HEK293 (cell line): ENCODE results near the gene OVOL3.

Source experiments
- GLIS2 ChIP-seq: fragments of 450-650 bp; formaldehyde crosslinking; IDR thresholded peaks from 2 replicates; pipeline ENCODE4 v1.5.1; 2016; ENCODE audit warnings: missing biosample characterization, missing genetic modification characterization
- IKZF3 ChIP-seq: fragments of 450-650 bp; IDR thresholded peaks from 2 replicates; pipeline ENCODE4 v1.5.0; 2018; ENCODE audit warnings: missing biosample characterization, mild to moderate bottlenecking, missing genetic modification characterization, moderate library complexity
- PRDM1 ChIP-seq: fragments of 450-650 bp; formaldehyde crosslinking; IDR thresholded peaks from 2 replicates; pipeline ENCODE4; 2016; ENCODE audit warnings: missing biosample characterization, missing genetic modification characterization
- REPIN1 ChIP-seq: fragments of 450-650 bp; formaldehyde crosslinking; IDR thresholded peaks from 2 replicates; pipeline ENCODE4 v1.5.1; 2017; ENCODE audit warnings: missing biosample characterization, missing genetic modification characterization, low read depth
- SETDB1 ChIP-seq: IDR thresholded peaks from one replicate; pipeline ENCODE4 v1.6.1; 2017; ENCODE audit warnings: mild to moderate bottlenecking, low read length, moderate library complexity, mixed read lengths; ENCODE audit not compliant: insufficient read length
- YY2 ChIP-seq: fragments of 450-650 bp; formaldehyde crosslinking; IDR thresholded peaks from 2 replicates; pipeline ENCODE4 v1.5.1; 2016; ENCODE audit warnings: missing biosample characterization, missing genetic modification characterization
- ZBTB17 ChIP-seq: fragments of 450-650 bp; formaldehyde crosslinking; IDR thresholded peaks from 2 replicates; pipeline ENCODE4 v1.5.1; 2016; ENCODE audit warnings: missing biosample characterization, missing genetic modification characterization
- ZFP3 ChIP-seq: fragments of 450-650 bp; formaldehyde crosslinking; IDR thresholded peaks from 2 replicates; pipeline ENCODE4 v1.5.1; 2016; ENCODE audit warnings: low read depth, missing biosample characterization, missing genetic modification characterization
- ZNF10 ChIP-seq: fragments of 450-650 bp; formaldehyde crosslinking; IDR thresholded peaks from 2 replicates; pipeline ENCODE4 v1.5.1; 2017; ENCODE audit warnings: missing biosample characterization, missing genetic modification characterization
- ZNF112 ChIP-seq: fragments of 450-650 bp; formaldehyde crosslinking; IDR thresholded peaks from 2 replicates; pipeline ENCODE4 v1.5.0; 2017; ENCODE audit warnings: missing biosample characterization, missing genetic modification characterization
- ZNF214 ChIP-seq: fragments of 450-650 bp; formaldehyde crosslinking; IDR thresholded peaks from 2 replicates; pipeline ENCODE4 v1.5.1; 2017; ENCODE audit warnings: missing biosample characterization, mild to moderate bottlenecking, missing genetic modification characterization, borderline replicate concordance
- ZNF292 ChIP-seq: fragments of 450-650 bp; formaldehyde crosslinking; IDR thresholded peaks from 2 replicates; pipeline ENCODE4 v1.5.1; 2016; ENCODE audit warnings: low read depth, missing biosample characterization, missing genetic modification characterization, borderline replicate concordance
- ZNF324 ChIP-seq: fragments of 450-650 bp; formaldehyde crosslinking; IDR thresholded peaks from 2 replicates; pipeline ENCODE4 v1.5.1; 2016; ENCODE audit warnings: missing biosample characterization, missing genetic modification characterization
- ZNF350 ChIP-seq: fragments of 450-650 bp; formaldehyde crosslinking; IDR thresholded peaks from 2 replicates; pipeline ENCODE4 v1.5.0; 2017; ENCODE audit warnings: missing biosample characterization, mild to moderate bottlenecking, missing genetic modification characterization
- ZNF37A ChIP-seq: fragments of 450-650 bp; IDR thresholded peaks from 2 replicates; pipeline ENCODE4 v1.5.1; 2018; ENCODE audit warnings: missing biosample characterization, missing genetic modification characterization
- ZNF426 ChIP-seq: fragments of 450-650 bp; formaldehyde crosslinking; IDR thresholded peaks from 2 replicates; pipeline ENCODE4 v1.5.1; 2017; ENCODE audit warnings: missing biosample characterization, missing genetic modification characterization, mild to moderate bottlenecking, inconsistent platforms, moderate library complexity
- ZNF433 ChIP-seq: fragments of 450-650 bp; formaldehyde crosslinking; IDR thresholded peaks from 2 replicates; pipeline ENCODE4 v1.5.1; 2016; ENCODE audit warnings: missing biosample characterization, missing genetic modification characterization, low read depth
- ZNF544 ChIP-seq: fragments of 450-650 bp; formaldehyde crosslinking; IDR thresholded peaks from 2 replicates; pipeline ENCODE4 v1.5.0; 2017; ENCODE audit warnings: missing biosample characterization, missing genetic modification characterization
- ZNF621 ChIP-seq: fragments of 450-650 bp; formaldehyde crosslinking; IDR thresholded peaks from 2 replicates; pipeline ENCODE4 v1.5.1; 2017; ENCODE audit warnings: missing biosample characterization, missing genetic modification characterization
- ZNF623 ChIP-seq: fragments of 450-650 bp; formaldehyde crosslinking; IDR thresholded peaks from 2 replicates; pipeline ENCODE4 v1.5.1; 2016; ENCODE audit warnings: missing biosample characterization, missing genetic modification characterization
- ZNF654 ChIP-seq: fragments of 450-650 bp; formaldehyde crosslinking; IDR thresholded peaks from 2 replicates; pipeline ENCODE4 v1.5.1; 2016; ENCODE audit warnings: low read depth, missing biosample characterization, missing genetic modification characterization
- ZNF701 ChIP-seq: fragments of 450-650 bp; formaldehyde crosslinking; IDR thresholded peaks from 2 replicates; pipeline ENCODE4 v1.5.1; 2016; ENCODE audit warnings: missing biosample characterization, missing genetic modification characterization
- ZNF707 ChIP-seq: fragments of 450-650 bp; formaldehyde crosslinking; IDR thresholded peaks from 2 replicates; pipeline ENCODE4 v1.5.1; 2016; ENCODE audit warnings: missing biosample characterization, missing genetic modification characterization
- TF ChIP-seq, protein P1 (sequence below): fragments of 450-650 bp; formaldehyde crosslinking; IDR thresholded peaks from 2 replicates; pipeline ENCODE4 v1.5.1; 2016; ENCODE audit warnings: missing biosample characterization, missing genetic modification characterization
- TF ChIP-seq, protein P2 (sequence below): fragments of 450-650 bp; formaldehyde crosslinking; IDR thresholded peaks from 2 replicates; pipeline ENCODE4 v1.5.1; 2016; ENCODE audit warnings: missing biosample characterization, missing genetic modification characterization, low read depth
- TF ChIP-seq, protein P3 (sequence below): fragments of 450-650 bp; formaldehyde crosslinking; IDR thresholded peaks from 2 replicates; pipeline ENCODE4 v1.5.1; 2016; ENCODE audit warnings: missing biosample characterization, missing genetic modification characterization
- TF ChIP-seq, protein P4 (sequence below): fragments of 450-650 bp; formaldehyde crosslinking; IDR thresholded peaks from 2 replicates; pipeline ENCODE4 v1.5.1; 2016; ENCODE audit warnings: missing biosample characterization, missing genetic modification characterization
- TF ChIP-seq, protein P5 (sequence below): fragments of 450-650 bp; formaldehyde crosslinking; IDR thresholded peaks from 2 replicates; pipeline ENCODE4 v1.5.1; 2016; ENCODE audit warnings: missing biosample characterization, missing genetic modification characterization
- TF ChIP-seq, protein P6 (sequence below): fragments of 450-650 bp; formaldehyde crosslinking; IDR thresholded peaks from 2 replicates; pipeline ENCODE4 v1.5.1; 2016; ENCODE audit warnings: missing biosample characterization, missing genetic modification characterization

The OVOL3 gene

GRCh38 chr19:36120092-36120983 is 9.4 kb downstream of the OVOL3 start (continued):
- TF ChIP-seq, protein P1, sequence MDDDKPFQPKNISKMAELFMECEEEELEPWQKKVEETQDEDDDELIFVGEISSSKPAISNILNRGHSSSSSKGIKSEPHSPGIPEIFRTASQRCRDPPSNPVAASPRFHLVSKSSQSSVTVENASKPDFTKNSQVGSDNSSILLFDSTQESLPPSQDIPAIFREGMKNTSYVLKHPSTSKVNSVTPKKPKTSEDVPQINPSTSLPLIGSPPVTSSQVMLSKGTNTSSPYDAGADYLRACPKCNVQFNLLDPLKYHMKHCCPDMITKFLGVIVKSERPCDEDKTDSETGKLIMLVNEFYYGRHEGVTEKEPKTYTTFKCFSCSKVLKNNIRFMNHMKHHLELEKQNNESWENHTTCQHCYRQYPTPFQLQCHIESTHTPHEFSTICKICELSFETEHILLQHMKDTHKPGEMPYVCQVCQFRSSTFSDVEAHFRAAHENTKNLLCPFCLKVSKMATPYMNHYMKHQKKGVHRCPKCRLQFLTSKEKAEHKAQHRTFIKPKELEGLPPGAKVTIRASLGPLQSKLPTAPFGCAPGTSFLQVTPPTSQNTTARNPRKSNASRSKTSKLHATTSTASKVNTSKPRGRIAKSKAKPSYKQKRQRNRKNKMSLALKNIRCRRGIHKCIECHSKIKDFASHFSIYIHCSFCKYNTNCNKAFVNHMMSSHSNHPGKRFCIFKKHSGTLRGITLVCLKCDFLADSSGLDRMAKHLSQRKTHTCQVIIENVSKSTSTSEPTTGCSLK (tag by site-specific recombination): no peak
- peak; percentile 77; the same call in 1 of the 2 replicates for TF ChIP-seq IKZF3 (tag by site-specific recombination)
- TF ChIP-seq, protein P2, sequence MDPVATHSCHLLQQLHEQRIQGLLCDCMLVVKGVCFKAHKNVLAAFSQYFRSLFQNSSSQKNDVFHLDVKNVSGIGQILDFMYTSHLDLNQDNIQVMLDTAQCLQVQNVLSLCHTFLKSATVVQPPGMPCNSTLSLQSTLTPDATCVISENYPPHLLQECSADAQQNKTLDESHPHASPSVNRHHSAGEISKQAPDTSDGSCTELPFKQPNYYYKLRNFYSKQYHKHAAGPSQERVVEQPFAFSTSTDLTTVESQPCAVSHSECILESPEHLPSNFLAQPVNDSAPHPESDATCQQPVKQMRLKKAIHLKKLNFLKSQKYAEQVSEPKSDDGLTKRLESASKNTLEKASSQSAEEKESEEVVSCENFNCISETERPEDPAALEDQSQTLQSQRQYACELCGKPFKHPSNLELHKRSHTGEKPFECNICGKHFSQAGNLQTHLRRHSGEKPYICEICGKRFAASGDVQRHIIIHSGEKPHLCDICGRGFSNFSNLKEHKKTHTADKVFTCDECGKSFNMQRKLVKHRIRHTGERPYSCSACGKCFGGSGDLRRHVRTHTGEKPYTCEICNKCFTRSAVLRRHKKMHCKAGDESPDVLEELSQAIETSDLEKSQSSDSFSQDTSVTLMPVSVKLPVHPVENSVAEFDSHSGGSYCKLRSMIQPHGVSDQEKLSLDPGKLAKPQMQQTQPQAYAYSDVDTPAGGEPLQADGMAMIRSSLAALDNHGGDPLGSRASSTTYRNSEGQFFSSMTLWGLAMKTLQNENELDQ (tag by site-specific recombination): no peak
- TF ChIP-seq ZNF214 (tag by site-specific recombination): no peak
- TF ChIP-seq ZBTB17: peak; percentile 75
- TF ChIP-seq, protein P3, sequence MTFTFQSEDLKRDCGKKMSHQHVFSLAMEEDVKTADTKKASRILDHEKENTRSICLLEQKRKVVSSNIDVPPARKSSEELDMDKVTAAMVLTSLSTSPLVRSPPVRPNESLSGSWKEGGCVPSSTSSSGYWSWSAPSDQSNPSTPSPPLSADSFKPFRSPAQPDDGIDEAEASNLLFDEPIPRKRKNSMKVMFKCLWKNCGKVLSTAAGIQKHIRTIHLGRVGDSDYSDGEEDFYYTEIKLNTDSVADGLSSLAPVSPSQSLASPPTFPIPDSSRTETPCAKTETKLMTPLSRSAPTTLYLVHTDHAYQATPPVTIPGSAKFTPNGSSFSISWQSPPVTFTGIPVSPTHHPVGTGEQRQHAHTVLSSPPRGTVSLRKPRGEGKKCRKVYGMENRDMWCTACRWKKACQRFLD (tag by site-specific recombination): no peak
- TF ChIP-seq PRDM1 (tag by site-specific recombination): no peak
- no peak for TF ChIP-seq ZNF426
- TF ChIP-seq REPIN1 (tag by site-specific recombination): no peak
- TF ChIP-seq ZNF324 (tag by site-specific recombination): no peak
- no peak for TF ChIP-seq ZNF112 (tag by site-specific recombination)
- TF ChIP-seq, protein P4, sequence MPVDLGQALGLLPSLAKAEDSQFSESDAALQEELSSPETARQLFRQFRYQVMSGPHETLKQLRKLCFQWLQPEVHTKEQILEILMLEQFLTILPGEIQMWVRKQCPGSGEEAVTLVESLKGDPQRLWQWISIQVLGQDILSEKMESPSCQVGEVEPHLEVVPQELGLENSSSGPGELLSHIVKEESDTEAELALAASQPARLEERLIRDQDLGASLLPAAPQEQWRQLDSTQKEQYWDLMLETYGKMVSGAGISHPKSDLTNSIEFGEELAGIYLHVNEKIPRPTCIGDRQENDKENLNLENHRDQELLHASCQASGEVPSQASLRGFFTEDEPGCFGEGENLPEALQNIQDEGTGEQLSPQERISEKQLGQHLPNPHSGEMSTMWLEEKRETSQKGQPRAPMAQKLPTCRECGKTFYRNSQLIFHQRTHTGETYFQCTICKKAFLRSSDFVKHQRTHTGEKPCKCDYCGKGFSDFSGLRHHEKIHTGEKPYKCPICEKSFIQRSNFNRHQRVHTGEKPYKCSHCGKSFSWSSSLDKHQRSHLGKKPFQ (tag by site-specific recombination): peak; percentile 83; the same call in 1 of the 2 replicates
- TF ChIP-seq YY2 (tag by site-specific recombination): no peak
- no peak for TF ChIP-seq ZNF707
- TF ChIP-seq ZNF292 (tag by site-specific recombination): no peak
- TF ChIP-seq ZNF10 (tag by site-specific recombination): no peak
- no peak for TF ChIP-seq ZNF433 (tag by site-specific recombination)
- TF ChIP-seq, protein P5, sequence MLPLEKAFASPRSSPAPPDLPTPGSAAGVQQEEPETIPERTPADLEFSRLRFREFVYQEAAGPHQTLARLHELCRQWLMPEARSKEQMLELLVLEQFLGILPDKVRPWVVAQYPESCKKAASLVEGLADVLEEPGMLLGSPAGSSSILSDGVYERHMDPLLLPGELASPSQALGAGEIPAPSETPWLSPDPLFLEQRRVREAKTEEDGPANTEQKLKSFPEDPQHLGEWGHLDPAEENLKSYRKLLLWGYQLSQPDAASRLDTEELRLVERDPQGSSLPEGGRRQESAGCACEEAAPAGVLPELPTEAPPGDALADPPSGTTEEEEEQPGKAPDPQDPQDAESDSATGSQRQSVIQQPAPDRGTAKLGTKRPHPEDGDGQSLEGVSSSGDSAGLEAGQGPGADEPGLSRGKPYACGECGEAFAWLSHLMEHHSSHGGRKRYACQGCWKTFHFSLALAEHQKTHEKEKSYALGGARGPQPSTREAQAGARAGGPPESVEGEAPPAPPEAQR (tag by site-specific recombination): no peak
- no peak for TF ChIP-seq ZNF654 (tag by site-specific recombination)
- no peak for TF ChIP-seq ZNF621
- no peak for TF ChIP-seq ZNF37A (tag by site-specific recombination)
- TF ChIP-seq ZFP3 (tag by site-specific recombination): no peak
- TF ChIP-seq ZNF701 (tag by site-specific recombination): no peak
- TF ChIP-seq ZNF623: no peak
- TF ChIP-seq SETDB1: no peak
- TF ChIP-seq GLIS2 (tag by site-specific recombination): no peak
- TF ChIP-seq, protein P6, sequence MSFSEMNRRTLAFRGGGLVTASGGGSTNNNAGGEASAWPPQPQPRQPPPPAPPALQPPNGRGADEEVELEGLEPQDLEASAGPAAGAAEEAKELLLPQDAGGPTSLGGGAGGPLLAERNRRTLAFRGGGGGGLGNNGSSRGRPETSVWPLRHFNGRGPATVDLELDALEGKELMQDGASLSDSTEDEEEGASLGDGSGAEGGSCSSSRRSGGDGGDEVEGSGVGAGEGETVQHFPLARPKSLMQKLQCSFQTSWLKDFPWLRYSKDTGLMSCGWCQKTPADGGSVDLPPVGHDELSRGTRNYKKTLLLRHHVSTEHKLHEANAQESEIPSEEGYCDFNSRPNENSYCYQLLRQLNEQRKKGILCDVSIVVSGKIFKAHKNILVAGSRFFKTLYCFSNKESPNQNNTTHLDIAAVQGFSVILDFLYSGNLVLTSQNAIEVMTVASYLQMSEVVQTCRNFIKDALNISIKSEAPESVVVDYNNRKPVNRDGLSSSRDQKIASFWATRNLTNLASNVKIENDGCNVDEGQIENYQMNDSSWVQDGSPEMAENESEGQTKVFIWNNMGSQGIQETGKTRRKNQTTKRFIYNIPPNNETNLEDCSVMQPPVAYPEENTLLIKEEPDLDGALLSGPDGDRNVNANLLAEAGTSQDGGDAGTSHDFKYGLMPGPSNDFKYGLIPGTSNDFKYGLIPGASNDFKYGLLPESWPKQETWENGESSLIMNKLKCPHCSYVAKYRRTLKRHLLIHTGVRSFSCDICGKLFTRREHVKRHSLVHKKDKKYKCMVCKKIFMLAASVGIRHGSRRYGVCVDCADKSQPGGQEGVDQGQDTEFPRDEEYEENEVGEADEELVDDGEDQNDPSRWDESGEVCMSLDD (tag by site-specific recombination): no peak
- TF ChIP-seq ZNF350: no peak
- no peak for TF ChIP-seq ZNF544 (tag by site-specific recombination)
